Ectodermal cell (in vitro differentiated cells): ENCODE results near the gene HNRNPF. TPM values are rescaled to one million over a fixed set of nuclear protein-coding genes. Genes with fewer than 3 reads are reported as not detected.
"Not testable (repeated sequence)": the region's sequence is repeated elsewhere in the genome, so short reads cannot be mapped to it uniquely, and the experiment has no call there.

Experiments
- H3K27ac ChIP-seq: 2 replicates; pipeline ENCODE4 v1.7.0; 2013; ENCODE audit warnings: mild to moderate bottlenecking, low read depth, low read length; ENCODE audit not compliant: insufficient read depth, poor library complexity, severe bottlenecking
- H3K27me3 ChIP-seq: 2 replicates; pipeline ENCODE4 v1.7.0; 2013; ENCODE audit warnings: mild to moderate bottlenecking, low read length; ENCODE audit not compliant: insufficient read depth, control insufficient read depth, poor library complexity, severe bottlenecking
- H3K36me3 ChIP-seq: one replicate; pipeline ENCODE4 v1.7.0; 2013; ENCODE audit warnings: low read length; ENCODE audit not compliant: control insufficient read depth, insufficient read depth
- H3K4me1 ChIP-seq: one replicate; pipeline ENCODE4 v1.7.0; 2013; ENCODE audit warnings: low read length; ENCODE audit not compliant: control insufficient read depth, insufficient read depth
- H3K4me3 ChIP-seq: 2 replicates; pipeline ENCODE4 v1.7.0; 2013; ENCODE audit warnings: low read depth, low read length, control low read depth; ENCODE audit not compliant: insufficient read depth
- H3K9me3 ChIP-seq: 2 replicates; pipeline ENCODE4 v1.7.0; 2013; ENCODE audit warnings: mild to moderate bottlenecking, low read length, moderate library complexity; ENCODE audit not compliant: control insufficient read depth
- WGBS, 2 experiments: methylation state at CpG; one replicate each; pipeline ENCODE4 v1.1.7; 2013; ENCODE audit warnings: missing lambda C conversion rate in 2 of 2; 5-methylcytosine and 5-hydroxymethylcytosine counted together
- polyA plus RNA-seq, 4 experiments: library from polyadenylated mRNA; stranded (reverse); fragments of 50-300 nt; gene quantifications; one replicate each; pipeline ENCODE4 v1.2.3, GENCODE V29; 2013

The HNRNPF gene
- polyA plus RNA-seq (2013, experiment 1 of 4), result 259 TPM
- polyA plus RNA-seq (2013, experiment 2 of 4), result 257 TPM
- 185 TPM for polyA plus RNA-seq (2013, experiment 3 of 4)
- 205 TPM for polyA plus RNA-seq (2013, experiment 4 of 4)

GRCh38 chr10:43408710-43409384 is at the start of gene HNRNPF:
Gene HNRNPF, minus strand, starts transcription at chr10:43409186. Its CDS starts 21,302 bp downstream, at chr10:43387884.
- Histone ChIP-seq H3K4me3 (peak within 1 kb of the TSS; percentile 65), H3K9me3 (no peaks in the 10 kb centered on the region), H3K27ac (peak within 1 kb of the TSS; percentile 94), H3K36me3 (no peaks in the 10 kb centered on the region), H3K27me3 (no peaks in the 10 kb centered on the region), H3K4me1 (peaks cover 7% of the 10 kb centered on the region)
- WGBS, 2 experiments, result 0% methylated on average over 68 of the region's 68 CpGs

- Histone ChIP-seq H3K27me3 (peaks cover 3% of the 10 kb centered on the region), H3K4me3 (no peak overlapping the region), H3K27ac (no peak overlapping the region), H3K9me3 (no peaks in the 10 kb centered on the region), H3K4me1 (no peaks in the 10 kb centered on the region), H3K36me3 (no peaks in the 10 kb centered on the region)
- WGBS, 2 experiments, result 35 to 41% methylated on average over 3 of the region's 3 CpGs
Observed at GRCh38 chr10:43458227-43458626, 49.2 kb upstream of the HNRNPF start.

- not testable (repeated sequence) for H3K4me3 ChIP-seq, H3K4me1 ChIP-seq, H3K27ac ChIP-seq, H3K27me3 ChIP-seq, H3K9me3 ChIP-seq, H3K36me3 ChIP-seq
- WGBS, 2 experiments, result 91 to 95% methylated on average over 15 of the region's 15 CpGs
Observed at GRCh38 chr10:43456561-43456960, 47.6 kb upstream of the HNRNPF start.

- H3K4me3 ChIP-seq, H3K9me3 ChIP-seq, H3K36me3 ChIP-seq, H3K4me1 ChIP-seq, H3K27ac ChIP-seq, H3K27me3 ChIP-seq: not testable (repeated sequence)
- 90 to 92% methylated on average over 9 of the region's 9 CpGs for WGBS, 2 experiments
Observed at GRCh38 chr10:43454025-43454424, 45.0 kb upstream of the HNRNPF start.

GRCh38 chr10:43453266-43453831 is 44.4 kb upstream of the HNRNPF start:
- no peak overlapping the region for H3K27ac ChIP-seq
- no peaks in the 10 kb centered on the region for H3K9me3 ChIP-seq
- no peaks in the 10 kb centered on the region for H3K36me3 ChIP-seq
- 92 to 96% methylated on average over 4 of the region's 4 CpGs for WGBS, 2 experiments
- no peaks in the 10 kb centered on the region for H3K4me1 ChIP-seq
- H3K4me3 ChIP-seq, result no peak overlapping the region
- peaks cover 3% of the 10 kb centered on the region for H3K27me3 ChIP-seq

- Histone ChIP-seq H3K9me3 (no peaks in the 10 kb centered on the region), H3K4me3 (no peak overlapping the region), H3K27ac (no peak overlapping the region), H3K4me1 (no peaks in the 10 kb centered on the region), H3K36me3 (no peaks in the 10 kb centered on the region), H3K27me3 (peaks cover 3% of the 10 kb centered on the region)
- WGBS, 2 experiments, result 87 to 88% methylated on average over 4 of the region's 4 CpGs
Observed at GRCh38 chr10:43452356-43452914, 43.4 kb upstream of the HNRNPF start.

GRCh38 chr10:43448742-43449141 is 39.8 kb upstream of the HNRNPF start:
- Histone ChIP-seq H3K4me1 (no peaks in the 10 kb centered on the region), H3K27ac (no peak overlapping the region), H3K27me3 (no peaks in the 10 kb centered on the region), H3K9me3 (no peaks in the 10 kb centered on the region), H3K36me3 (no peaks in the 10 kb centered on the region), H3K4me3 (no peak overlapping the region)
- 79 to 89% methylated on average over 1 to 2 of the region's 2 CpGs for WGBS, 2 experiments

GRCh38 chr10:43446219-43447017 is 37.4 kb upstream of the HNRNPF start:
- not testable (repeated sequence) for H3K27ac ChIP-seq, H3K27me3 ChIP-seq, H3K36me3 ChIP-seq, H3K9me3 ChIP-seq, H3K4me3 ChIP-seq, H3K4me1 ChIP-seq
- WGBS, 2 experiments, result 93 to 95% methylated on average over 53 of the region's 53 CpGs

- Histone ChIP-seq H3K27me3 (no peaks in the 10 kb centered on the region), H3K27ac (no peak overlapping the region), H3K4me1 (no peaks in the 10 kb centered on the region), H3K4me3 (no peak overlapping the region), H3K9me3 (no peaks in the 10 kb centered on the region), H3K36me3 (no peaks in the 10 kb centered on the region)
- WGBS, 2 experiments, result 90 to 91% methylated on average over 2 of the region's 2 CpGs
Observed at GRCh38 chr10:43444897-43445466, 36.0 kb upstream of the HNRNPF start.

- Histone ChIP-seq H3K4me1 (no peaks in the 10 kb centered on the region), H3K9me3 (no peaks in the 10 kb centered on the region), H3K27ac (no peak overlapping the region), H3K36me3 (no peaks in the 10 kb centered on the region), H3K4me3 (no peak overlapping the region), H3K27me3 (no peaks in the 10 kb centered on the region)
- WGBS, 2 experiments, result 87 to 91% methylated on average over 5 to 6 of the region's 7 CpGs
Observed at GRCh38 chr10:43444323-43444722, 35.3 kb upstream of the HNRNPF start.
